Measurements from ENCODE around the gene RRAS2. TPM values are rescaled to one million over a fixed set of nuclear protein-coding genes. Genes with fewer than 3 reads are reported as not detected.

The RRAS2 gene
- total RNA-seq, 5 donors from 2014 or later (not counting 1 experiment from before 2014, with no cell fraction given): 17.9 to 30.2 (median 18.5) TPM

- peaks cover 0 to 13% of the 10 kb centered on the region in 2 experiments for H3K27me3 ChIP-seq (replicated peaks in 1 of 2; ENCODE audit: control insufficient read depth in 2 of 2, extremely low read depth in 1 of 2, insufficient read depth in 2 of 2, low read length in 1 of 2)
- H3K4me1 Mint-ChIP-seq: peaks cover 5 to 15% (median 6%) of the 10 kb centered on the region in 3 donors
Observed at GRCh38 chr11:14232652-14233051, 126.3 kb downstream of the RRAS2 start.

DNA sequence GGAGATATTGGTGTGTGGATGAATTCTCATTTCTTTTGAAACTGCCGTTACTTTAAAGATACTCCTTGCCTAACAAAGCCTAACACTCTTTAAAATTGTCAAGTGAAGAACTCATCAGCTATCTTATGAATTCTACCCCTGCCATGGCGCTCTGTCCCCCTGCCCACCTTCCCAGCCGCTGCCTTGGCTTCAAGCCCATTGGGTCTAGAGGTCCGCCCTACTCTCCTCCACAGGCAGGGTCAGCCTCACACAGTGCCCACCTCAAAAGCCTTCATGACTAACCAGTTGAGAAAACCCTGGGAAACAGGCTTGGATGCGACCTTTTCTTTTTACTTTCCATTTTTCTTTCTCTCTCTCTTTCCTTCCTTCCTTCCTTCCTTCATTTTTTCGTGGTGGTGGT, 128.6 kb downstream of the RRAS2 start:
- DNase-seq (no peak), ATAC-seq (replicated peaks in 1 of 4) (no peak)
- Histone ChIP-seq H3K36me3 (ENCODE audit: control insufficient read depth in 2 of 2, extremely low read depth in 1 of 2, insufficient read depth in 1 of 2, low read length in 1 of 2) (no peaks in the 10 kb centered on the region), H3K4me1 (ENCODE audit: control insufficient read depth in 1 of 2, extremely low read depth in 1 of 2, insufficient read depth in 2 of 2, low read length in 2 of 2) (no peaks in the 10 kb centered on the region), H3K27ac (ENCODE audit: low read length) (no peak overlapping the region), H3K4me3 (ENCODE audit: control insufficient read depth in 1 of 2, extremely low read depth in 1 of 2, low read length in 1 of 2) (no peak overlapping the region), H3K27me3 (replicated peaks in 1 of 2; ENCODE audit: control insufficient read depth in 2 of 2, extremely low read depth in 1 of 2, insufficient read depth in 2 of 2, low read length in 1 of 2) (peaks cover 0 to 9% of the 10 kb centered on the region in 2 experiments), H3K9me3 (no peaks in the 10 kb centered on the region)
- ChIA-PET POLR2A (no interaction called here), CTCF (no interaction called here)
- 93% methylated on average over 2 of the region's 6 CpGs for WGBS (ENCODE audit: insufficient coverage)
- Mint-ChIP-seq H3K4me3 (no peak overlapping the region), H3K27me3 (peaks cover 4% of the 10 kb centered on the region in 2 donors), H3K9me3 (peaks cover 0 to 4% (median 0%) of the 10 kb centered on the region in 3 donors), H3K27ac (no peak overlapping the region), H3K36me3 (no peaks in the 10 kb centered on the region), H3K4me1 (no peaks in the 10 kb centered on the region)

More at GRCh38 chr11:14232652-14233051, 126.3 kb downstream of the RRAS2 start:
- H3K9me3 Mint-ChIP-seq: no peaks in the 10 kb centered on the region
- CTCF ChIA-PET: interaction anchor here in 1 of 2 donors (0.8 kb wide), 2 partner anchors 271 to 456 kb away, joined by 3 to 6 read pairs; no protein-coding TSS in a partner anchor
- H3K27me3 Mint-ChIP-seq: peaks cover 4% of the 10 kb centered on the region in 2 donors
- POLR2A ChIA-PET: no interaction called here
- WGBS (ENCODE audit: insufficient coverage): 83% methylated on average over 5 of the region's 6 CpGs
- DNase-seq: no peak
- Histone ChIP-seq H3K4me3 (ENCODE audit: control insufficient read depth in 1 of 2, extremely low read depth in 1 of 2, low read length in 1 of 2) (no peak overlapping the region), H3K27ac (ENCODE audit: low read length) (no peak overlapping the region), H3K36me3 (ENCODE audit: control insufficient read depth in 2 of 2, extremely low read depth in 1 of 2, insufficient read depth in 1 of 2, low read length in 1 of 2) (no peaks in the 10 kb centered on the region), H3K4me1 (ENCODE audit: control insufficient read depth in 1 of 2, extremely low read depth in 1 of 2, insufficient read depth in 2 of 2, low read length in 2 of 2) (no peaks in the 10 kb centered on the region), H3K9me3 (no peaks in the 10 kb centered on the region)
- no peaks in the 10 kb centered on the region for H3K36me3 Mint-ChIP-seq
- H3K4me3 Mint-ChIP-seq: no peak overlapping the region
- H3K27ac Mint-ChIP-seq: no peak overlapping the region
- no peak for ATAC-seq (replicated peaks in 1 of 4)

- Histone ChIP-seq H3K27ac (ENCODE audit: low read length) (no peak overlapping the region), H3K27me3 (replicated peaks in 1 of 2; ENCODE audit: control insufficient read depth in 2 of 2, extremely low read depth in 1 of 2, insufficient read depth in 2 of 2, low read length in 1 of 2) (peaks cover 0 to 9% of the 10 kb centered on the region in 2 experiments), H3K9me3 (no peaks in the 10 kb centered on the region), H3K36me3 (ENCODE audit: control insufficient read depth in 2 of 2, extremely low read depth in 1 of 2, insufficient read depth in 1 of 2, low read length in 1 of 2) (no peaks in the 10 kb centered on the region), H3K4me1 (ENCODE audit: control insufficient read depth in 1 of 2, extremely low read depth in 1 of 2, insufficient read depth in 2 of 2, low read length in 2 of 2) (no peaks in the 10 kb centered on the region), H3K4me3 (ENCODE audit: control insufficient read depth in 1 of 2, extremely low read depth in 1 of 2, low read length in 1 of 2) (no peak overlapping the region)
- H3K27ac Mint-ChIP-seq: no peak overlapping the region
- ChIA-PET POLR2A (interaction anchor here in 1 of 2 donors (0.6 kb wide), 2 partner anchors 286 to 771 kb away, joined by 3 to 6 read pairs; no protein-coding TSS in a partner anchor), CTCF (interaction anchor here (0.5 to 0.6 kb wide), 2 partner anchors 206 to 453 kb away, joined by 3 read pairs; no protein-coding TSS in a partner anchor)
- no peak overlapping the region for H3K4me3 Mint-ChIP-seq
- DNase-seq (no peak), ATAC-seq (replicated peaks in 1 of 4) (no peak)
- no peaks in the 10 kb centered on the region for H3K4me1 Mint-ChIP-seq
- peaks cover 4% of the 10 kb centered on the region in 2 donors for H3K27me3 Mint-ChIP-seq
- WGBS (ENCODE audit: insufficient coverage): 100% methylated on average over 4 of the region's 11 CpGs
- H3K9me3 Mint-ChIP-seq: peaks cover 0 to 4% (median 0%) of the 10 kb centered on the region in 3 donors
- H3K36me3 Mint-ChIP-seq: no peaks in the 10 kb centered on the region
Observed at GRCh38 chr11:14229472-14229871, 129.5 kb downstream of the RRAS2 start.

DNA sequence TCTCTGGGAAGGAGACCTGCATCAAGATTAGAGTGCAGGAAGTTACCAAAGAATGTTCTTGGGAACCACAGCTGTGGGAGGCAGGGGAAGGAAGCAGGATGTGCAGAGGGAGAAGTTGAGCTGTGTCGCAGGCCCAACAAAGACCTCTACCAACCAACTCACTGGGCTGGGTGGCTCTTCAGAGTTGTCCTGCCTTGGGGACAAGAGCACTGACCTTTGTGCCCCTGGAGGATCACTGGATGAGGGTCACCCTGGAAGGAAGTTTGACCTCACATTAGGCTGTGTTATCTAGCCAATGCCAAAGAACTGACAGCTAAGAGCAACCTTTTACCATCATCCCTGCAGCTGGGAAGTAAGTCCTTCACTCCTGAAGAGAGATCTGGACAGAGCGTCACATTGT, 130.6 kb downstream of the RRAS2 start:
- CTCF ChIA-PET: no interaction called here
- H3K4me1 ChIP-seq (ENCODE audit: control insufficient read depth in 1 of 2, extremely low read depth in 1 of 2, insufficient read depth in 2 of 2, low read length in 2 of 2): no peaks in the 10 kb centered on the region
- Mint-ChIP-seq H3K27me3 (peaks cover 4% of the 10 kb centered on the region in 2 donors), H3K27ac (no peak overlapping the region), H3K9me3 (peaks cover 0 to 4% (median 0%) of the 10 kb centered on the region in 3 donors), H3K4me3 (no peak overlapping the region), H3K4me1 (peaks cover 0 to 3% (median 0%) of the 10 kb centered on the region in 3 donors), H3K36me3 (no peaks in the 10 kb centered on the region)
- no peak overlapping the region for H3K4me3 ChIP-seq (ENCODE audit: control insufficient read depth in 1 of 2, extremely low read depth in 1 of 2, low read length in 1 of 2)
- H3K36me3 ChIP-seq (ENCODE audit: control insufficient read depth in 2 of 2, extremely low read depth in 1 of 2, insufficient read depth in 1 of 2, low read length in 1 of 2): no peaks in the 10 kb centered on the region
- WGBS (ENCODE audit: insufficient coverage): no CpG with 5 or more reads among the region's 2 CpGs
- H3K9me3 ChIP-seq: no peaks in the 10 kb centered on the region
- DNase-seq: no peak
- H3K27me3 ChIP-seq (replicated peaks in 1 of 2; ENCODE audit: control insufficient read depth in 2 of 2, extremely low read depth in 1 of 2, insufficient read depth in 2 of 2, low read length in 1 of 2): peaks cover 0 to 7% of the 10 kb centered on the region in 2 experiments
- H3K27ac ChIP-seq (ENCODE audit: low read length): no peak overlapping the region
- ATAC-seq (replicated peaks in 1 of 4): no peak
- POLR2A ChIA-PET: no interaction called here

Other genes starting within 250 kb of the RRAS2 start
- 10 to 100 TPM; 65.1 to 80.8 (median 78.1) TPM for gene COPB1, start 140.6 kb upstream of the RRAS2 start, total RNA-seq
- 100 to 1,000 TPM; 107 to 137 (median 115) TPM for gene PSMA1, start 161.2 kb upstream of the RRAS2 start, total RNA-seq

Data from T-cell (primary cell).